H1 (cell line): ENCODE results near the gene HNRNPM. TPM values are rescaled to one million over a fixed set of nuclear protein-coding genes. Genes with fewer than 3 reads are reported as not detected.

Source experiments
- CTCF ChIA-PET: fragments of 300-600 bp; sonication (Branson Sonifier 250); formaldehyde crosslinking; loops from one replicate; lab custom pipeline; 2021; ENCODE audit not compliant: partially characterized antibody; lab: Charles Lee
- POLR2A ChIA-PET: fragments of 300-600 bp; sonication (Branson Sonifier 250); formaldehyde crosslinking; loops from one replicate; lab custom pipeline; 2021; ENCODE audit warnings: inconsistent platforms; ENCODE audit not compliant: partially characterized antibody; lab: Charles Lee
- DNase-seq, 2 experiments: peaks; one replicate each; pipeline versions ENCODE4 v3.0.0 to v3.0.0-alpha.2; 2010 to 2022; ENCODE audit warnings: low spot score in 2 of 2, low read depth in 1 of 2, mixed read lengths in 1 of 2
- FAIRE-seq: peaks from 2 replicates; lab custom pipeline; 2011; peaks lifted over from hg19 to GRCh38; lab: Jason Lieb, UNC
- H2AFZ ChIP-seq: 2 replicates; pipeline ENCODE4 v1.8.1; 2012; ENCODE audit warnings: low read length, inconsistent platforms
- H2AK5ac ChIP-seq: 2 replicates; pipeline ENCODE4 v1.6.1; 2013; ENCODE audit warnings: low read depth, low read length
- H2BK120ac ChIP-seq: replicated peaks from 2 replicates; pipeline ENCODE3; 2013; ENCODE audit warnings: low read depth, low read length, inconsistent platforms
- H2BK12ac ChIP-seq: 2 replicates; pipeline ENCODE4 v1.6.1; 2013; ENCODE audit warnings: low read depth, low read length
- H2BK15ac ChIP-seq: 2 replicates; pipeline ENCODE4 v1.6.1; 2013; ENCODE audit warnings: low read length
- H2BK20ac ChIP-seq: 2 replicates; pipeline ENCODE4 v1.6.1; 2013; ENCODE audit warnings: low read length
- H2BK5ac ChIP-seq: 2 replicates; pipeline ENCODE4 v1.6.1; 2013; ENCODE audit warnings: low read depth, low read length
- H3K14ac ChIP-seq: 2 replicates; pipeline ENCODE4 v1.6.1; 2013; ENCODE audit warnings: inconsistent platforms; ENCODE audit not compliant: insufficient read length
- H3K18ac ChIP-seq: 2 replicates; pipeline ENCODE4 v1.6.1; 2013; ENCODE audit warnings: low read length; ENCODE audit errors: extremely low read depth
- H3K23ac ChIP-seq: 2 replicates; pipeline ENCODE4 v1.6.1; 2013; ENCODE audit warnings: inconsistent platforms; ENCODE audit not compliant: insufficient read length
- H3K23me2 ChIP-seq: 2 replicates; pipeline ENCODE4 v1.6.1; 2013; ENCODE audit warnings: low read depth, low read length
- H3K27ac ChIP-seq: 2 replicates; pipeline ENCODE4 v1.6.1; 2011; ENCODE audit warnings: low read depth, low read length, inconsistent platforms
- H3K27me3 ChIP-seq, 4 experiments: replicated peaks in 1 of 4; 1 replicate in 1 of 4; 2 replicates in 3 of 4; pipeline versions ENCODE4 v1.6.1 to v1.8.1; 2011 to 2013; ENCODE audit warnings: low read length in 3 of 4, mild to moderate bottlenecking in 3 of 4, inconsistent platforms in 2 of 4, mixed read lengths in 2 of 4, moderate library complexity in 1 of 4; ENCODE audit not compliant: control insufficient read depth in 3 of 4, insufficient read depth in 3 of 4; ENCODE audit errors: extremely low read depth in 1 of 4
- H3K36me3 ChIP-seq, 4 experiments: 2 replicates each; pipeline versions ENCODE4 v1.6.1 to v1.8.1; 2011 to 2013; ENCODE audit warnings: mild to moderate bottlenecking in 4 of 4, low read length in 3 of 4, moderate library complexity in 2 of 4, control low read depth in 1 of 4, inconsistent platforms in 1 of 4; ENCODE audit not compliant: insufficient read depth in 4 of 4, control insufficient read depth in 2 of 4
- H3K4ac ChIP-seq: replicated peaks from 2 replicates; pipeline ENCODE3; 2013; ENCODE audit warnings: low read length, low read depth, mixed read lengths, inconsistent platforms; ENCODE audit not compliant: insufficient read length
- H3K4me1 ChIP-seq, 4 experiments: replicated peaks in 1 of 4; 1 replicate in 1 of 4; 2 replicates in 3 of 4; pipeline versions ENCODE4 v1.6.1 to v1.8.1; 2011 to 2013; ENCODE audit warnings: low read length in 3 of 4, inconsistent platforms in 2 of 4, mixed read lengths in 1 of 4; ENCODE audit not compliant: insufficient read depth in 4 of 4, control insufficient read depth in 3 of 4
- H3K4me2 ChIP-seq, 2 experiments: 2 replicates each; pipeline versions ENCODE4 v1.6.1 to v1.8.1; 2011 to 2013; ENCODE audit warnings: low read depth in 2 of 2, low read length in 2 of 2, control low read depth in 1 of 2, inconsistent platforms in 1 of 2, mild to moderate bottlenecking in 1 of 2; ENCODE audit not compliant: insufficient read depth in 1 of 2
- H3K4me3 ChIP-seq, 4 experiments: fragments of 200-600, 300-600 bp in 1 of 4; sonication (generic), shearing (Covaris generic), sonication (Bioruptor Twin) in 1 of 4; 2 replicates each; pipeline versions ENCODE4 v1.5.1 to v1.8.1; 2011 to 2016; ENCODE audit warnings: low read length in 4 of 4, low read depth in 3 of 4, control low read depth in 2 of 4, inconsistent platforms in 2 of 4, mild to moderate bottlenecking in 2 of 4, mixed read lengths in 1 of 4, moderate library complexity in 1 of 4; ENCODE audit not compliant: insufficient read depth in 2 of 4; ENCODE audit errors: extremely low read depth in 1 of 4
- H3K56ac ChIP-seq: replicated peaks from 2 replicates; pipeline ENCODE3; 2013; ENCODE audit warnings: low read depth, mild to moderate bottlenecking, mixed read lengths, low read length, inconsistent platforms; ENCODE audit not compliant: insufficient read length
- H3K79me1 ChIP-seq: 2 replicates; pipeline ENCODE4 v1.6.1; 2013; ENCODE audit warnings: low read depth, low read length, control low read depth
- H3K79me2 ChIP-seq, 2 experiments: 2 replicates each; pipeline versions ENCODE4 v1.6.1 to v1.8.1; 2012 to 2013; ENCODE audit warnings: low read length in 2 of 2, mild to moderate bottlenecking in 2 of 2, inconsistent platforms in 1 of 2; ENCODE audit not compliant: insufficient read depth in 2 of 2, control insufficient read depth in 1 of 2
- H3K9ac ChIP-seq, 4 experiments: replicated peaks in 1 of 4; 1 replicate in 1 of 4; 2 replicates in 3 of 4; pipeline versions ENCODE4 v1.6.1 to v1.8.1; 2011 to 2013; ENCODE audit warnings: low read depth in 3 of 4, low read length in 3 of 4, control low read depth in 2 of 4, mild to moderate bottlenecking in 2 of 4, moderate library complexity in 2 of 4, inconsistent platforms in 1 of 4; ENCODE audit errors: extremely low read depth in 1 of 4
- H3K9me3 ChIP-seq, 2 experiments: 2 replicates each; pipeline versions ENCODE4 v1.6.1 to v1.8.1; 2012 to 2013; ENCODE audit warnings: mild to moderate bottlenecking in 2 of 2, moderate library complexity in 2 of 2, control low read depth in 1 of 2, inconsistent platforms in 1 of 2, low read depth in 1 of 2, low read length in 1 of 2, mixed read lengths in 1 of 2; ENCODE audit not compliant: insufficient read depth in 2 of 2
- H4K20me1 ChIP-seq, 2 experiments: replicated peaks in 1 of 2; 2 replicates each; pipeline versions ENCODE3 to v1.8.1; 2011 to 2013; ENCODE audit warnings: inconsistent platforms in 2 of 2, low read length in 2 of 2, mild to moderate bottlenecking in 1 of 2; ENCODE audit not compliant: insufficient read depth in 2 of 2, control insufficient read depth in 1 of 2
- H4K5ac ChIP-seq: 2 replicates; pipeline ENCODE4 v1.6.1; 2013; ENCODE audit warnings: low read length, low read depth, mixed read lengths, inconsistent platforms; ENCODE audit not compliant: insufficient read length
- H4K8ac ChIP-seq: 2 replicates; pipeline ENCODE4 v1.8.0; 2013; ENCODE audit warnings: mild to moderate bottlenecking, moderate library complexity, low read length, inconsistent platforms; ENCODE audit not compliant: insufficient read depth; ENCODE audit errors: extremely low read depth
- H4K91ac ChIP-seq: replicated peaks from 2 replicates; pipeline ENCODE3; 2013; ENCODE audit warnings: low read length, mixed read lengths, inconsistent platforms; ENCODE audit not compliant: insufficient read length
- BRCA1 ChIP-seq: IDR thresholded peaks from 2 replicates; pipeline ENCODE4 v1.6.1; 2012; ENCODE audit warnings: low read depth, low read length, improper control_type of control experiment
- CTCF ChIP-seq, 3 experiments: IDR thresholded peaks; 1 replicate in 2 of 3; 2 replicates in 1 of 3; pipeline versions ENCODE4 v1.5.1 to v1.6.1; 2011; ENCODE audit warnings: low read length in 3 of 3, mild to moderate bottlenecking in 3 of 3, inconsistent platforms in 2 of 3, low read depth in 1 of 3, moderate library complexity in 1 of 3; ENCODE audit not compliant: insufficient read depth in 1 of 3; ENCODE audit errors: control extremely low read depth in 1 of 3
- E2F6 ChIP-seq: IDR thresholded peaks from 2 replicates; pipeline ENCODE4 v1.6.1; 2012; ENCODE audit warnings: inconsistent platforms
- HDAC2 ChIP-seq, 2 experiments: fragments of 300-600 bp in 1 of 2; sonication (generic) in 1 of 2; IDR thresholded peaks; 2 replicates each; pipeline ENCODE4 v1.6.1; 2011 to 2012; ENCODE audit warnings: low read depth in 2 of 2, low read length in 2 of 2, mild to moderate bottlenecking in 2 of 2, moderate library complexity in 2 of 2, borderline replicate concordance in 1 of 2, inconsistent platforms in 1 of 2
- MAX ChIP-seq: IDR thresholded peaks from 2 replicates; pipeline ENCODE4 v1.6.1; 2012; ENCODE audit warnings: inconsistent platforms
- NANOG ChIP-seq: IDR thresholded peaks from 2 replicates; pipeline ENCODE4 v1.6.1; 2011; ENCODE audit warnings: low read length, low read depth, mild to moderate bottlenecking, inconsistent platforms; ENCODE audit not compliant: insufficient read depth, poor library complexity, severe bottlenecking
- POLR2A ChIP-seq, 2 experiments: IDR thresholded peaks; 1 replicate in 1 of 2; 2 replicates in 1 of 2; pipeline ENCODE4 v1.6.1; 2011; ENCODE audit warnings: low read depth in 2 of 2, low read length in 2 of 2, mild to moderate bottlenecking in 2 of 2; ENCODE audit errors: control extremely low read depth in 1 of 2
- SRF ChIP-seq: IDR thresholded peaks from 2 replicates; pipeline ENCODE4 v1.6.1; 2011; ENCODE audit warnings: mild to moderate bottlenecking, low read depth, low read length, moderate library complexity
- TAF7 ChIP-seq: optimal IDR thresholded peaks from 2 replicates; pipeline ENCODE3; 2011; ENCODE audit warnings: low read depth, mild to moderate bottlenecking, inconsistent platforms, low read length, moderate library complexity, borderline replicate concordance
- ZNF274 ChIP-seq: IDR thresholded peaks from 2 replicates; pipeline ENCODE4 v1.7.0; 2012; ENCODE audit warnings: low read length, borderline replicate concordance; ENCODE audit errors: extremely low read depth
- WGBS, 2 experiments: shearing (Covaris generic) in 1 of 2; methylation state at CpG; one replicate each; pipeline versions ENCODE4 v1.1.6 to v1.1.7; 2013 to 2015; ENCODE audit warnings: low lambda C conversion rate in 2 of 2, mixed read lengths in 2 of 2, inconsistent platforms in 1 of 2, low coverage in 1 of 2, missing lambda C conversion rate in 1 of 2; ENCODE audit not compliant: insufficient replicate concordance in 2 of 2, insufficient coverage in 1 of 2, insufficient read length in 1 of 2; ENCODE audit errors: extremely low coverage in 1 of 2, missing lambda C conversion rate in 1 of 2; 5-methylcytosine and 5-hydroxymethylcytosine counted together
- polyA plus RNA-seq, 7 experiments: library from polyadenylated mRNA; depleted of rRNA in 3 of 7; stranded (reverse) in 5 of 7; unstranded in 2 of 7; fragments of >200 nt in 5 of 7; fragments of 200-250 nt in 2 of 7; gene quantifications; 1 replicate in 5 of 7; 2 replicates in 1 of 7; 4 replicates in 1 of 7; pipeline versions ENCODE4 v1.2.1 to v1.2.3, GENCODE V29; 2011 to 2013; ENCODE audit warnings: missing spikeins in 2 of 7, mixed read lengths in 2 of 7
- total RNA-seq: library from RNA; stranded (reverse); fragmentation: NEBNext Ultra II Directional; extraction: Animal tissue kit (Norgen Biotek cat#: 25700); gene quantifications from 2 replicates; pipeline ENCODE4 v1.2.1, GENCODE V29; 2021

Gene HNRNPM
- total and polyA plus RNA-seq, 2 of the 8 experiments (the other 6 are each of a cell fraction or from before 2014, with no cell fraction given) = 375 to 474 TPM

GRCh38 chr19:8518536-8518935 is 73.8 kb downstream of the HNRNPM start:
- H3K4ac ChIP-seq = no peak overlapping the region
- FAIRE-seq (no peak), DNase-seq (no peak)
- 86% methylated on average over 11 of the region's 11 CpGs; no CpG with 5 or more reads in 1 of the 2 experiments for WGBS, 2 experiments
- H3K23me2 ChIP-seq = no peaks in the 10 kb centered on the region; the same call in 1 of the 2 replicates
- no peaks in the 10 kb centered on the region for H3K9me3 ChIP-seq
- no peak overlapping the region for H3K27ac ChIP-seq
- no peak overlapping the region for H3K18ac ChIP-seq
- no peak overlapping the region for H2BK12ac ChIP-seq
- H4K91ac ChIP-seq = no peak overlapping the region
- H3K14ac ChIP-seq = no peak overlapping the region
- H3K36me3 ChIP-seq = no peaks in the 10 kb centered on the region
- ChIA-PET CTCF (interaction anchor here (0.6 to 3.1 kb wide), 6 partner anchors 26 to 175 kb away, joined by 3 to 14 read pairs (median 3); no protein-coding TSS in a partner anchor), POLR2A (interaction anchor here (0.6 to 1.6 kb wide), 5 partner anchors 12 to 180 kb away, joined by 3 to 5 read pairs (median 3); no protein-coding TSS in a partner anchor)
- H3K23ac ChIP-seq = no peak overlapping the region
- H3K79me1 ChIP-seq = no peaks in the 10 kb centered on the region
- no peak overlapping the region for H2AFZ ChIP-seq
- no peak overlapping the region for H3K9ac ChIP-seq
- H3K4me1 ChIP-seq = peaks cover 0 to under 1% (median 0%) of the 10 kb centered on the region in 4 experiments; a peak in 1 of 7 replicates
- 0 out of 2 replicates have a peak overlapping the region, but pooled peaks have one; percentile 28 for H2AK5ac ChIP-seq
- H2BK20ac ChIP-seq = no peak overlapping the region
- no peaks in the 10 kb centered on the region for H4K20me1 ChIP-seq
- H4K5ac ChIP-seq = no peak overlapping the region
- no peaks in the 10 kb centered on the region for H3K27me3 ChIP-seq
- H2BK120ac ChIP-seq = no peak overlapping the region
- no peaks in the 10 kb centered on the region for H3K79me2 ChIP-seq
- no peak overlapping the region for H4K8ac ChIP-seq
- no peak overlapping the region for H3K4me2 ChIP-seq
- H2BK5ac ChIP-seq = no peak overlapping the region
- H3K56ac ChIP-seq = no peak overlapping the region
- H2BK15ac ChIP-seq = no peak overlapping the region
- no peak overlapping the region for H3K4me3 ChIP-seq
- no peak for TF ChIP-seq ZNF274
- TF ChIP-seq HDAC2 (IDR thresholded peaks at IDR 0.05; ENCODE audit: borderline replicate concordance in 1 of 2, low read depth in 2 of 2, low read length in 2 of 2) = no peak
- TF ChIP-seq POLR2A (IDR thresholded peaks at IDR 0.05; ENCODE audit: control extremely low read depth in 1 of 2, low read depth in 2 of 2, low read length in 2 of 2) = no peak
- no peak for TF ChIP-seq NANOG
- TF ChIP-seq E2F6 = no peak
- no peak for TF ChIP-seq BRCA1
- TF ChIP-seq TAF7 = no peak
- no peak for TF ChIP-seq SRF
- TF ChIP-seq CTCF (IDR thresholded peaks at IDR 0.05; ENCODE audit: control extremely low read depth in 1 of 3, insufficient read depth in 1 of 3, low read depth in 1 of 3, low read length in 3 of 3) = no peak
- TF ChIP-seq MAX = no peak
